Activated effector memory CD4-positive, alpha-beta T cell treated with anti-CD3 and anti-CD28 coated beads, Interleukin-2, amount 50 U/mL, for 16 hours (primary cell): Measurements from ENCODE around the gene RPAIN.
"Not testable (repeated sequence)": the region's sequence is repeated elsewhere in the genome, so short reads cannot be mapped to it uniquely, and the experiment has no call there.

ENCODE experiments used
- DNase-seq: peaks from one replicate; pipeline ENCODE4 v3.0.0-alpha.2; 2020

RPAIN gene

GRCh38 chr17:5430413-5430999 lies 10.5 kb downstream of the RPAIN start:
- no peak for DNase-seq

GRCh38 chr17:5431234-5431633 lies 11.3 kb downstream of the RPAIN start:
- DNase-seq = not testable (repeated sequence)

DNA sequence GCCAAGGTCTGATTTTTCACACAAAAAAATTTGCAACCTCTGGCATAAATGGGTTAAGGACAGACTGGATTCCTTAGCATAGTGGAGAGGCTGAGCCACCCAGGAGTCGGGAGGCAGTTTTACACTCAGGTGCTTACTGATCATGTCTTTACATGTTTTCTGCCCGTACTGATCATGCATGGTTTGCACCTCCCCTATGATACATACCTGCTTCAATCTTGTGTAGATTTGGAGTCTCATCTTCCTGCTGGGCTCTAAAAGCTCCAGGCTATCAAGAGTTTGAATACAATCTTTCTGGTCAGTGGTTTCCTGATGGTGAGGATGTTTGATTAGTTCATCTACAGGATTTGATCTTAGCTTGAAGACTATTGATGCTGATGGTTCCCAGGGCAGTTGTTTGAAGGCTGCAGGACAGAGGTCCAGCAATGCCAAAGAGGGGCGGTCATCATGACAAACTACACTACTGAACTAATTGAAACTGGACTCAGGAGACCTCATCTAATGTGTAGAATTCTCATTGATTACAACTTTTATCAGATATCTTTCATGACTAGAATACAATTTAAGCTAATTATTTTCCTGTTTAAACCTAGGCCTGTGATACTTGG lies 12.1 kb downstream of the RPAIN start:
- no peak for DNase-seq

GRCh38 chr17:5434984-5435383 lies 15.0 kb downstream of the RPAIN start:
- peak; percentile 44 for DNase-seq

DNA sequence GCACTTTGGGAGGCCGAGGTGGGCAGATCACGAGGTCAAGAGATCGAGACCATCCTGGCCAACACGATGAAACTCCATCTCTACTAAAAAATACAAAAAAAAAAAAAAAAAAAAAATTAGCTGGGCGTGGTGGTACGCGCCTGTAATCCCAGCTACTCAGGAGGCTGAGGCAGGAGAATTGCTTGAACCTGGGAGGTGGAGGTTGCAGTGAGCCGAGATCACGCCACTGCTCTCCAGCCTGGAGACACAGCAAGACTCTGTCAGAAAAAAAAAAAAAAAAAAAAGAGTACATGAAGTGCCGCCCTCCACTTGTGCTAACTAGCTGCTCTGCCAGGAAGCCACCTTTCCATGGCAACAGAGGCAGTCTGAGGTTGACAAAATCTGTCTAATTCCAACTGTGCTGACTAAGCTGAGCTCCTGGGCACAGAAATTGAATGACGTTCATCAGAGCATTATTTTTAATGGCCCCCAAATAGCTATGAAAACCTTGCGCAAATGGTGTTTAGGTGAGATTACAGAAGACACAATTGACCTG lies 15.9 kb downstream of the RPAIN start:
- DNase-seq = peak; percentile 39

- peak; percentile 56 for DNase-seq
Observed at GRCh38 chr17:5437721-5438317, 17.8 kb downstream of the RPAIN start.

GRCh38 chr17:5438716-5439445 lies 18.9 kb downstream of the RPAIN start, which contains the start of gene C1QBP:
C1QBP (minus strand) TSS chr17:5439155; CDS start chr17:5439073, 82 bp downstream.
- peak; percentile 97 for DNase-seq

GRCh38 chr17:5439446-5439764 lies 19.4 kb downstream of the RPAIN start:
- DNase-seq = no peak

- peak; percentile 5 for DNase-seq
Observed at GRCh38 chr17:5443728-5444127, 23.7 kb downstream of the RPAIN start.

- peak; percentile 53 for DNase-seq
Observed at GRCh38 chr17:5444209-5444608, 24.2 kb downstream of the RPAIN start.

DNA sequence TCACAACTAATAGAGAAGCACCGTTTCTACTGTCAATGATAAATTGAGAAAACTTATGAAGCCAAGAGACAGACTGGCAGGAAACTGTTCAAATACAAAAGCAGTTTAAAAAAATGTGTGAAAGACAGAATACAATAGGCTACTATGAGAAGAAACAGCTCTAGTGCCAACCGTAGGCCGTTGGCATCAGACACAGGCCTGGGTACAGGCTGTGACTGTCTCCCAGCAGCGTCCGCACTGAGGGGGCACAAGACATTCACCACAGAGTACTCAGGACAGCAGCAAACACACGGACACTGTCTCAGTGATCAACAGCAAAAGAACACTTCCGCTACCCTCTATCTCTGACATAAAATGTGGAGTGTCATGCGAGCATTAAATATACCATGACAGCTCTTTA lies 26.8 kb downstream of the RPAIN start:
- no peak for DNase-seq

DNA sequence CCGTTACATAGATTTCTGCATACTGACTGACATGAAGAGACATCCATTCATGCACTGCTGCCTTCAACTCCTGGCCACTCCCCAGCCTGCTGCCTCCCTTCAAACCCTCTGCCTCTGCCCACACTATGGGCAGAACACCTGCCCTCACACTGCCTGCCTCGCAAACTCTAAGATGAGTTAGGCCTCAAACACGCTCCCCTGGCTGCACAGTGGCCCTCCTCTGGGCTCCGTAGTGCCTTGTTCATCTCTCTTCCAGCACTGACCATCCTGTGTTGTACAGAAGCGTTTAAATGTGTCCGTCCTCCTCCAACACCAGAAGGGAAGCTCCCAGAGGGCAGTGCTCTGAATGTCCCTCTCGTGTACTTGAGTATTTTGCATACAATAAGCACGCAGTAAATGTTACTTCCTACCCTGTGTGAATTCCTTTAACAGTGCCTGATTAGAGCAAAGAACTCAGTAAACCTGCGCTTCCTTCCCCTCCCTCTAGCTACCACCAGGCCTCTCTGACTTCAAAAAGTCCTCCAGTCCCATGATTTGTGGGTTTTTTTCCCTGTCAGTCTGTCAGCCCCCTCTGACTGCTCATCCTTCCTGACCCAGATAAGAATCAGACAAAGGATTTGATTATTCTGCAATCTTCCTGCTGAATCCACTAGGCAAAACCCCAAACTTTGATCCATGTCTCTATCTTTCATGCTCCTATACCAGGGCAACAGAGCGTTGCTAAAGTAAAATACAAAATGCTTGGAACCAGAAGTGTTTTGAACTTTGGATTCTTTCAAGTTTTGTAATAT lies 44.9 kb downstream of the RPAIN start:
- no peak for DNase-seq

GRCh38 chr17:5466295-5466694 lies 46.3 kb downstream of the RPAIN start:
- DNase-seq = no peak

DNA sequence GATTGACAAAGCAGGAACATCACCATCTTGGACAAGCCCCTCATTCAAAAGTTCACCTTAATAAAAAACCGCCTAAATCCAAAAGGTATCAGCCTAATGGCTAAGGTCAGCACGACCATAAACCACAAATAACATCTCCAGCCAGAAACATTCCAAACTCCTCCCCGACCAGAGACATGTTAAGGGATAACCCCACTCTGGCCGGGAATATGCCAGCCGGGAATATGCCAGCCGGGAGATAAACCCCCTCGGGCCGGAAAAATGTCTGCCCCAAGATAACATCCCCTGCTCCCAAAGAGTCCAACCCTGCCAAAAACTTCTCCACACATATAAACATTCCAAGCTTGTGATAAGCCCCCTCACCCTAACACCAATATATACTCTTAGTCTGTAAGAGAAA lies 47.4 kb downstream of the RPAIN start:
- DNase-seq = no peak

GRCh38 chr17:5468075-5468473 lies 48.1 kb downstream of the RPAIN start:
- peak; percentile 70 for DNase-seq

DNA sequence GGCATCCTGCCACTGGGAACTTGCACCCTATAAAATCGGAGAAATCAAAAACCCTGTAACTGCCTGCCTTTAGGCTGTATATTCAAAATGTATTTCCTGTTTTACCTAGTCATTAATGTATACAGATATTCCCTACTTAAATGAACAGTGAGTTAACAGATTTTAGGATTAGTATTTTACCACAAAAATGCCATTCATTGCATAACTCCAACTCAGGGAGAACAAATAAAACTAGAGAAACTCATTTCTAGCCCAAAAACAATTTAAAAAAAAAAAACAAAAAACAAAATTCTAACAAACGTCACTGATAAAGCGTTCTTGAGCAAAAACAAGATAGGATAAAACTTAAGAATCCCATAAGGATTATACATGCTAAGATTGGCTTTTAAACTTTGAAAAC lies 52.5 kb downstream of the RPAIN start:
- DNase-seq = no peak

DNA sequence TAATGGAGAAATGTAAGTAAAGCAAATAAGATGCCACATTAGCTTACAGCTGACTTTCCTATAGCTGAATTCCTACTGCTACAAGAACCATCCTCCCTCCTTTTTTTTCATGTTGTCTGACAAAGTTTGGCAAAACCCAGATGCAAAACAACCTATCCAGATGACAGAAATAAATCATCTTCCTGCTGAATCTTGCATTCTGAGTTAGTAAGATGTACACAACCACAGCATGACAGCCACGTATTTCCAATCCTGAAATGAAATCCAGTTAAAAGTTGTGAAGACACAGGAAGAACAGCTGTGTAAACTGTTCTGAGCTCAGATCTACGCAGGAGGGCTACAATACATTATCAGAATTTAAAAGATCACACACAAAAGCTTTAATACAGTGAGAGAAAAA lies 53.9 kb downstream of the RPAIN start:
- no peak for DNase-seq

- no peak for DNase-seq
Observed at GRCh38 chr17:5478992-5479391, 59.0 kb downstream of the RPAIN start.

DNA sequence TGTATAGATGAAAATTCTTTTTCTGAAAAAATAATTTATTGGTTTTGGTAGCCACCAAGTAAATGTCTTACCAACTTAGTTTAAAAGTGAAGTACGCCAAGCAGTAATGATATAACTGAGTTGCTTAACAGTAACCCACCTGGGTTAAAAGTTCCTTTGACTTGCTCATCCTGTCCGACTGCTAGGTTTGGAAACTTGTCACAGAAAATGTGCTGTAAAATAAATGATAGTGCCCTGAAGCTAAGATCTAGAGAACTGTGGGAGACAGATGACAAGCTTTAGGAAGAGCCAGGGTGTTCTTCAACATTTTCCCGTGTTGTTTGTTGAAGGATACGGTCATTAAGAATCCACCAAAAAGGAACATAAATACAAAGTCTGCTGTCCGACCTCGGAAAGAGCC lies 61.0 kb downstream of the RPAIN start:
- no peak for DNase-seq

- no peak for DNase-seq
Observed at GRCh38 chr17:5481451-5481850, 61.5 kb downstream of the RPAIN start.
